Psoas muscle (tissue), 8 donors: ENCODE data around the gene TNIK. TPM values are rescaled to one million over a fixed set of nuclear protein-coding genes. Genes with fewer than 3 reads are reported as not detected.

Experiments
- ATAC-seq, 4 donors: fragments of 200-7000 bp; cut with Tn5 transposase; one replicate each; pipeline ENCODE4 v1.9.1; 2020; ENCODE audit warnings: moderate library complexity in 3 of 4, mild to moderate bottlenecking in 2 of 4
- DNase-seq, 2 donors: peaks; one replicate each; pipeline ENCODE4 v3.0.0-alpha.2; 2020
- H3K27ac ChIP-seq: fragments of 200-600 bp; one replicate; pipeline ENCODE4 v1.8.0; 2022
- H3K27me3 ChIP-seq, 3 donors: fragments of 200-600 bp in 1 of 3; one replicate each; pipeline versions ENCODE4 v1.6.1 to v1.8.0; 2013 to 2022; ENCODE audit warnings: low read length in 2 of 3, mild to moderate bottlenecking in 2 of 3, moderate library complexity in 1 of 3; ENCODE audit not compliant: insufficient read depth in 3 of 3
- H3K36me3 ChIP-seq, 2 donors: fragments of 200-600 bp in 1 of 2; one replicate each; pipeline versions ENCODE4 v1.6.1 to v1.8.0; 2013 to 2022; ENCODE audit warnings: low read depth in 1 of 2, mild to moderate bottlenecking in 1 of 2, moderate library complexity in 1 of 2; ENCODE audit not compliant: insufficient read depth in 1 of 2
- H3K4me1 ChIP-seq: fragments of 200-600 bp; one replicate; pipeline ENCODE4 v1.8.0; 2022
- H3K4me3 ChIP-seq: fragments of 200-600 bp; one replicate; pipeline ENCODE4 v1.8.0; 2022; ENCODE audit warnings: mild to moderate bottlenecking
- H3K9me3 ChIP-seq: fragments of 200-600 bp; one replicate; pipeline ENCODE4 v1.8.0; 2022
- CTCF ChIP-seq: fragments of 200-600 bp; IDR thresholded peaks from one replicate; pipeline ENCODE4 v1.8.0; 2022; ENCODE audit warnings: antibody characterized with exemption
- WGBS, 3 donors: extraction: QIAGEN DNeasy Blood & Tissue Kit; methylation state at CpG; one replicate each; pipeline versions ENCODE4 v1.1.6 to v1.1.7; 2013; 5-methylcytosine and 5-hydroxymethylcytosine counted together
- intact Hi-C, 2 donors: fragments of 100-400 bp; cut with DNase I; formaldehyde crosslinking; loops; one replicate each; pipeline versions ENCODE4 v1.11.0 to v1.14.2; 2022
- polyA plus RNA-seq, 3 donors: library from polyadenylated mRNA; stranded (reverse); fragments of 200-250 nt; gene quantifications; one replicate each; pipeline ENCODE4 v1.2.3, GENCODE V29; 2013
- total RNA-seq, 4 donors: library from RNA; stranded (reverse); fragmentation: NEBNext Ultra II Directional in 2 of 4; extraction: Animal tissue kit (Norgen Biotek cat#: 25700) in 2 of 4; gene quantifications; one replicate each; pipeline versions ENCODE4 v1.2.1 to v1.2.4, GENCODE V29; 2021 to 2023
- donor health status: healthy with polysubstance abuse.
- donor health status: DM: no; HTN: no; CAD: no; lungs with moderate emphysema.
- donor health status: Bipolar disorder and iron deficiency.
- donor health status: healthy.
- donor health status: DM: yes; HTN: yes; CAD: no.
- donor health status: DM: no; HTN: no; CAD: no.
- donor health status: DM: no; HTN: no; CAD: no.
- donor health status: DM: yes; HTN: yes; CAD: no.

TNIK gene
- total and polyA plus RNA-seq, 7 donors = 9.9 to 32.4 (median 12.5) TPM

- Histone ChIP-seq H3K27me3 (no peaks in the 10 kb centered on the region), H3K4me3 (no peak overlapping the region), H3K4me1 (no peaks in the 10 kb centered on the region), H3K27ac (no peak overlapping the region), H3K9me3 (no peaks in the 10 kb centered on the region), H3K36me3 (peaks cover 4 to 7% of the 10 kb centered on the region in 2 donors)
- ATAC-seq (no peak), DNase-seq (no peak)
- intact Hi-C loops = loop anchor here in 1 of 2 donors (10.0 kb wide), 1 partner anchor 507 kb away; no protein-coding TSS in a partner anchor
- no peak for TF ChIP-seq CTCF
- 87 to 94% (median 90%) methylated on average over 1 of the region's 1 CpG for WGBS, 3 donors
Observed at GRCh38 chr3:171058058-171058457, 402.1 kb downstream of the TNIK start.

GRCh38 chr3:171057072-171057471 is 403.1 kb downstream of the TNIK start:
- 45 to 97% (median 91%) methylated on average over 1 of the region's 1 CpG for WGBS, 3 donors
- ATAC-seq (no peak), DNase-seq (no peak)
- H3K4me3 ChIP-seq = no peak overlapping the region
- no peak overlapping the region for H3K27ac ChIP-seq
- intact Hi-C loops = loop anchor here in 1 of 2 donors (10.0 kb wide), 1 partner anchor 508 kb away; no protein-coding TSS in a partner anchor
- TF ChIP-seq CTCF = no peak
- H3K36me3 ChIP-seq = no peaks in the 10 kb centered on the region
- H3K4me1 ChIP-seq = no peaks in the 10 kb centered on the region
- no peaks in the 10 kb centered on the region for H3K27me3 ChIP-seq
- no peaks in the 10 kb centered on the region for H3K9me3 ChIP-seq

GRCh38 chr3:171056528-171056927 is 403.7 kb downstream of the TNIK start:
- intact Hi-C loops = loop anchor here in 1 of 2 donors (10.0 kb wide), 1 partner anchor 508 kb away; no protein-coding TSS in a partner anchor
- ATAC-seq = no peak
- Histone ChIP-seq H3K4me1 (no peaks in the 10 kb centered on the region), H3K4me3 (no peak overlapping the region), H3K36me3 (no peaks in the 10 kb centered on the region), H3K27me3 (no peaks in the 10 kb centered on the region), H3K27ac (no peak overlapping the region), H3K9me3 (no peaks in the 10 kb centered on the region)
- no peak for TF ChIP-seq CTCF
- 87 to 91% (median 90%) methylated on average over 5 of the region's 5 CpGs for whole genome bisulfite sequencing, 3 donors
- DNase-seq = no peak

GRCh38 chr3:171055336-171056178 is 404.6 kb downstream of the TNIK start:
- H3K36me3 ChIP-seq = no peaks in the 10 kb centered on the region
- DNase-seq = no peak
- ATAC-seq = no peak
- intact Hi-C loops = loop anchor here in 1 of 2 donors (10.0 kb wide), 1 partner anchor 509 kb away; no protein-coding TSS in a partner anchor
- H3K27ac ChIP-seq = no peak overlapping the region
- no peaks in the 10 kb centered on the region for H3K9me3 ChIP-seq
- no peak for TF ChIP-seq CTCF
- 56 to 67% (median 59%) methylated on average over 4 of the region's 4 CpGs for WGBS, 3 donors
- H3K4me1 ChIP-seq = no peaks in the 10 kb centered on the region
- no peaks in the 10 kb centered on the region for H3K27me3 ChIP-seq
- H3K4me3 ChIP-seq = no peak overlapping the region
